ENCODE measurements around the gene MAD2L1BP. TPM values are rescaled to one million over a fixed set of nuclear protein-coding genes. Genes with fewer than 3 reads are reported as not detected.

The MAD2L1BP gene
- total RNA-seq, 1 experiment from 2014 or later, result 46.3 TPM

GRCh38 chr6:43614396-43614730 lies 21.3 kb upstream of the MAD2L1BP start:
- Histone ChIP-seq H3K4me1 (ENCODE audit: insufficient read depth, low read length) (no peaks in the 10 kb centered on the region), H2BK5ac (ENCODE audit: insufficient read length, low read length) (no peak overlapping the region), H3K27ac (ENCODE audit: insufficient read length, low read depth, low read length) (no peak overlapping the region), H2BK20ac (ENCODE audit: low read depth, low read length, poor library complexity, severe bottlenecking) (no peak overlapping the region), H3K27me3 (ENCODE audit: insufficient read depth, low read length) (no peaks in the 10 kb centered on the region), H2BK120ac (ENCODE audit: low read depth, low read length, poor library complexity, severe bottlenecking) (no peak overlapping the region), H4K5ac (ENCODE audit: insufficient read length, low read depth, low read length) (no peak overlapping the region), H4K20me1 (ENCODE audit: control insufficient read depth, insufficient read depth, insufficient read length) (no peaks in the 10 kb centered on the region), H3K18ac (ENCODE audit: insufficient read length, low read depth, low read length) (no peak overlapping the region), H2AK5ac (ENCODE audit: insufficient read length, low read length) (no peak overlapping the region), H3T11ph (ENCODE audit: low read length) (no peak overlapping the region), H3K14ac (ENCODE audit: insufficient read depth, low read length) (no peak overlapping the region), H2AFZ (ENCODE audit: low read length) (no peak overlapping the region), H3K79me1 (ENCODE audit: insufficient read depth, low read depth, low read length, poor library complexity, severe bottlenecking) (no peaks in the 10 kb centered on the region), H2BK15ac (ENCODE audit: low read depth, low read length) (no peak overlapping the region), H2BK12ac (ENCODE audit: insufficient read length, low read depth, low read length) (no peak overlapping the region), H3K79me2 (ENCODE audit: insufficient read depth, low read length) (no peaks in the 10 kb centered on the region), H3K4me2 (ENCODE audit: insufficient read depth, insufficient read length, low read length) (no peak overlapping the region), H3K23me2 (ENCODE audit: insufficient read length, low read depth, low read length, poor library complexity, severe bottlenecking) (no peaks in the 10 kb centered on the region), H4K91ac (ENCODE audit: insufficient read length, low read depth, low read length) (no peak overlapping the region), H3K9me3 (ENCODE audit: control insufficient read depth, low read depth, low read length) (no peaks in the 10 kb centered on the region), H3K56ac (ENCODE audit: insufficient read length, low read depth, low read length) (no peak overlapping the region), H3K4ac (ENCODE audit: low read depth, low read length) (no peak overlapping the region), H3K23ac (ENCODE audit: insufficient read length, low read depth, low read length) (no peak overlapping the region), H3K9ac (ENCODE audit: extremely low read depth, insufficient read length, low read length) (no peak overlapping the region), H4K8ac (replicated peaks; ENCODE audit: insufficient read length, low read depth, low read length) (no peak overlapping the region)
- WGBS (ENCODE audit: extremely low coverage, insufficient read length, low lambda C conversion rate), result no CpG with 5 or more reads among the region's 3 CpGs
- no peaks in the 10 kb centered on the region for H3K4me1 Mint-ChIP-seq
- H3K27me3 Mint-ChIP-seq (ENCODE audit: low read depth), result no peaks in the 10 kb centered on the region
- no peak for DNase-seq
- H3K27ac Mint-ChIP-seq, result no peak overlapping the region
- no peak for TF ChIP-seq CTCF (conservative IDR thresholded peaks at IDR 0.05)
- H3K36me3 Mint-ChIP-seq (ENCODE audit: insufficient read depth in 1 of 3, low read depth in 3 of 3), result peaks cover 0 to 43% (median 19%) of the 10 kb centered on the region in 3 experiments; a peak in 4 of 7 replicates
- H3K4me3 Mint-ChIP-seq, result no peak overlapping the region
- H3K9me3 Mint-ChIP-seq, result no peaks in the 10 kb centered on the region
